ENCODE measurements around the gene PLXDC2.
"Not testable (repeated sequence)": the region's sequence is repeated elsewhere in the genome, so short reads cannot be mapped to it uniquely, and the experiment has no call there.

The PLXDC2 gene

GRCh38 chr10:19999431-19999830 lies 183.2 kb downstream of the PLXDC2 start:
- no peak for DNase-seq (ENCODE audit: low spot score)
- in situ Hi-C loops (cut with MboI; ENCODE audit: low pct_unique_long_range_greater_than_20kb, low sequenced_read_pairs, unreplicated experiment), result no loop called here
- TF ChIP-seq CTCF (IDR thresholded peaks at IDR 0.05; ENCODE audit: extremely low read depth, insufficient read depth, missing control alignments), result no peak

GRCh38 chr10:20002026-20002425 lies 185.8 kb downstream of the PLXDC2 start:
- in situ Hi-C loops (cut with MboI; ENCODE audit: low pct_unique_long_range_greater_than_20kb, low sequenced_read_pairs, unreplicated experiment); DNase-seq (ENCODE audit: low spot score): not testable (repeated sequence)

- TF ChIP-seq CTCF (IDR thresholded peaks at IDR 0.05; ENCODE audit: extremely low read depth, insufficient read depth, missing control alignments), result no peak
- in situ Hi-C loops (cut with MboI; ENCODE audit: low pct_unique_long_range_greater_than_20kb, low sequenced_read_pairs, unreplicated experiment), result no loop called here
- no peak for DNase-seq (ENCODE audit: low spot score)
Measured at GRCh38 chr10:20002657-20003056, 186.4 kb downstream of the PLXDC2 start.

GRCh38 chr10:20004087-20004523 lies 187.9 kb downstream of the PLXDC2 start:
- in situ Hi-C loops (cut with MboI; ENCODE audit: low pct_unique_long_range_greater_than_20kb, low sequenced_read_pairs, unreplicated experiment), result no loop called here

GRCh38 chr10:20005638-20006037 lies 189.4 kb downstream of the PLXDC2 start:
- no peak for TF ChIP-seq CTCF (IDR thresholded peaks at IDR 0.05; ENCODE audit: extremely low read depth, insufficient read depth, missing control alignments)
- DNase-seq (ENCODE audit: low spot score), result no peak
- in situ Hi-C loops (cut with MboI; ENCODE audit: low pct_unique_long_range_greater_than_20kb, low sequenced_read_pairs, unreplicated experiment), result no loop called here

More at GRCh38 chr10:20004087-20004523, 187.9 kb downstream of the PLXDC2 start:
- no peak for TF ChIP-seq CTCF (IDR thresholded peaks at IDR 0.05; ENCODE audit: extremely low read depth, insufficient read depth, missing control alignments)
- DNase-seq (ENCODE audit: low spot score), result no peak

GRCh38 chr10:20006169-20006870 lies 190.1 kb downstream of the PLXDC2 start:
- in situ Hi-C loops (cut with MboI; ENCODE audit: low pct_unique_long_range_greater_than_20kb, low sequenced_read_pairs, unreplicated experiment), result no loop called here
- TF ChIP-seq CTCF (IDR thresholded peaks at IDR 0.05; ENCODE audit: extremely low read depth, insufficient read depth, missing control alignments), result no peak
- no peak for DNase-seq (ENCODE audit: low spot score)

- no peak for TF ChIP-seq CTCF (IDR thresholded peaks at IDR 0.05; ENCODE audit: extremely low read depth, insufficient read depth, missing control alignments)
- in situ Hi-C loops (cut with MboI; ENCODE audit: low pct_unique_long_range_greater_than_20kb, low sequenced_read_pairs, unreplicated experiment), result no loop called here
- no peak for DNase-seq (ENCODE audit: low spot score)
Measured at GRCh38 chr10:20007426-20007825, 191.2 kb downstream of the PLXDC2 start.
